Progenitor cell of endocrine pancreas (in vitro differentiated cells): ENCODE data around the gene PINLYP. TPM values are rescaled to one million over a fixed set of nuclear protein-coding genes. Genes with fewer than 3 reads are reported as not detected.

Source experiments
- DNase-seq: peaks from one replicate; pipeline ENCODE4 v3.0.0; 2021; ENCODE audit warnings: low spot score; ENCODE audit not compliant: unreplicated experiment
- H3K27ac Mint-ChIP-seq: 2 replicates; pipeline ENCODE4 v1.8.0; 2021; ENCODE audit warnings: mild to moderate bottlenecking, moderate library complexity, mixed read lengths
- H3K27me3 Mint-ChIP-seq: 2 replicates; pipeline ENCODE4 v1.8.0; 2021; ENCODE audit warnings: mixed read lengths
- H3K36me3 Mint-ChIP-seq: 2 replicates; pipeline ENCODE4 v1.8.0; 2022; ENCODE audit warnings: mixed read lengths; ENCODE audit not compliant: insufficient read depth
- H3K4me1 Mint-ChIP-seq: 2 replicates; pipeline ENCODE4 v1.8.0; 2021; ENCODE audit warnings: low read depth, mixed read lengths
- H3K4me3 Mint-ChIP-seq: 2 replicates; pipeline ENCODE4 v1.8.0; 2021; ENCODE audit warnings: low read depth, mild to moderate bottlenecking, moderate library complexity, mixed read lengths
- H3K9me3 Mint-ChIP-seq: 2 replicates; pipeline ENCODE4 v1.8.0; 2021; ENCODE audit warnings: low read depth, mixed read lengths
- total RNA-seq: library from RNA; stranded (reverse); gene quantifications from 2 replicates; pipeline ENCODE4 v1.2.1, GENCODE V29; 2021
- TF ChIP-seq, protein P1 (sequence below): fragments of 200-600 bp; sonication (generic); IDR thresholded peaks from one replicate; pipeline ENCODE4 v1.5.0; 2021; ENCODE audit warnings: antibody characterized with exemption, mild to moderate bottlenecking; ENCODE audit not compliant: unreplicated experiment

PINLYP gene
- total RNA-seq, 1 donor from 2014 or later: 7.7 TPM

DNA sequence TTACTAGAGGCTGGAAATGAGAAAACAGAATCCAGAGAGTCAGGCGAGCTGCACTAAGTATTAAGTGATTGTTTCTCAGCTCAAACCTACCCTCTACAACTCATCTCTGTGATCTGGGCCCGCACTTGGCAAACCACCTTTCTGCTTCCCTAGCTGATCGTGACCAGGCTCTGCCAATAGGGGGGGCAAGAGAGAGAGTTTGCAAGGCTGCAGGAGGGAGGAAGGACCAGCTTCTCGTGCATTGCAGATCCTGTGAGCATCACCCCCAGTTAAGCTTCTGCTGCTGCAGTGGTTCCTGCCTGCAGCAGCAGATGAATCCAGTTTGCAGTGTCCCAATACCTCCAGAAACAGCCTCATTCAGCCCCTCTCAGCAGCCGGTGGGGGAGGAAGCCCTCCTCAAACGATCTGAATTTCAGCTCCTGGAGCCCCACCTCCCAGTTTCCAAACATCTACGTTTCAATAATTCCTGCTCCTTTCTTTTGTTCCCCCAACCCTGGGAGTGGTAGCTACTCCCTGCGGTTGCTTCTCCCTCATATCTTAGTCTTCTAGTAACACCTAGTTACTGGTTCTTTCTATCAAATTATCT, 20.3 kb upstream of the PINLYP start:
- H3K27me3 Mint-ChIP-seq: no peaks in the 10 kb centered on the region

DNA sequence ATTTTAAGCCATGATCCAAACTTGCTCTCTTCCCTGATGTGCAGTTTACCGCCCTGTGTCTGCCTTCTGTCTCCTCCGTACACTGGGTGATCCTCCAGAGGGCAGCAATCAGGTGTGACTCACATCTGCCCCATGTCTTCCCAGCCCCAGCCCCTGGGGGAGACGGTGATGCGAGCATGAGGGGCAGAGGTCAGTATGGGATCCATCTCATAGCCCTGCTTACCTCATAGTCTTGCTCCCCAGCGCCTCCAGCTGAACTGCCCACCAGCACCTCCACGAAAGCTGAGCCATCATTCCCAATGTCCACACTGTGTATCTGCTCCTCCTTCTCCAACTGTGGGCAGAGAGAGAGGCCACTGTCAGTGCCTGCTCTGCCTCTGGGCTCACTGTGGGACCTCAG, 14.9 kb upstream of the PINLYP start:
- TF ChIP-seq, protein P1, sequence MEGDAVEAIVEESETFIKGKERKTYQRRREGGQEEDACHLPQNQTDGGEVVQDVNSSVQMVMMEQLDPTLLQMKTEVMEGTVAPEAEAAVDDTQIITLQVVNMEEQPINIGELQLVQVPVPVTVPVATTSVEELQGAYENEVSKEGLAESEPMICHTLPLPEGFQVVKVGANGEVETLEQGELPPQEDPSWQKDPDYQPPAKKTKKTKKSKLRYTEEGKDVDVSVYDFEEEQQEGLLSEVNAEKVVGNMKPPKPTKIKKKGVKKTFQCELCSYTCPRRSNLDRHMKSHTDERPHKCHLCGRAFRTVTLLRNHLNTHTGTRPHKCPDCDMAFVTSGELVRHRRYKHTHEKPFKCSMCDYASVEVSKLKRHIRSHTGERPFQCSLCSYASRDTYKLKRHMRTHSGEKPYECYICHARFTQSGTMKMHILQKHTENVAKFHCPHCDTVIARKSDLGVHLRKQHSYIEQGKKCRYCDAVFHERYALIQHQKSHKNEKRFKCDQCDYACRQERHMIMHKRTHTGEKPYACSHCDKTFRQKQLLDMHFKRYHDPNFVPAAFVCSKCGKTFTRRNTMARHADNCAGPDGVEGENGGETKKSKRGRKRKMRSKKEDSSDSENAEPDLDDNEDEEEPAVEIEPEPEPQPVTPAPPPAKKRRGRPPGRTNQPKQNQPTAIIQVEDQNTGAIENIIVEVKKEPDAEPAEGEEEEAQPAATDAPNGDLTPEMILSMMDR: no peak
- no peaks in the 10 kb centered on the region for H3K27me3 Mint-ChIP-seq
- H3K27ac Mint-ChIP-seq: peak overlapping the region; percentile 58
- no peaks in the 10 kb centered on the region for H3K4me1 Mint-ChIP-seq
- peaks cover 18% of the 10 kb centered on the region for H3K36me3 Mint-ChIP-seq
- no peaks in the 10 kb centered on the region for H3K9me3 Mint-ChIP-seq
- H3K4me3 Mint-ChIP-seq: no peak overlapping the region
- no peak for DNase-seq

More for the DNA sequence above, 20.3 kb upstream of the PINLYP start:
- Mint-ChIP-seq H3K9me3 (no peaks in the 10 kb centered on the region), H3K36me3 (peaks cover 17% of the 10 kb centered on the region), H3K27ac (no peak overlapping the region), H3K4me3 (no peak overlapping the region), H3K4me1 (no peaks in the 10 kb centered on the region)
- peak; percentile 65 for DNase-seq
- TF ChIP-seq, protein P1: peak; percentile 71

DNA sequence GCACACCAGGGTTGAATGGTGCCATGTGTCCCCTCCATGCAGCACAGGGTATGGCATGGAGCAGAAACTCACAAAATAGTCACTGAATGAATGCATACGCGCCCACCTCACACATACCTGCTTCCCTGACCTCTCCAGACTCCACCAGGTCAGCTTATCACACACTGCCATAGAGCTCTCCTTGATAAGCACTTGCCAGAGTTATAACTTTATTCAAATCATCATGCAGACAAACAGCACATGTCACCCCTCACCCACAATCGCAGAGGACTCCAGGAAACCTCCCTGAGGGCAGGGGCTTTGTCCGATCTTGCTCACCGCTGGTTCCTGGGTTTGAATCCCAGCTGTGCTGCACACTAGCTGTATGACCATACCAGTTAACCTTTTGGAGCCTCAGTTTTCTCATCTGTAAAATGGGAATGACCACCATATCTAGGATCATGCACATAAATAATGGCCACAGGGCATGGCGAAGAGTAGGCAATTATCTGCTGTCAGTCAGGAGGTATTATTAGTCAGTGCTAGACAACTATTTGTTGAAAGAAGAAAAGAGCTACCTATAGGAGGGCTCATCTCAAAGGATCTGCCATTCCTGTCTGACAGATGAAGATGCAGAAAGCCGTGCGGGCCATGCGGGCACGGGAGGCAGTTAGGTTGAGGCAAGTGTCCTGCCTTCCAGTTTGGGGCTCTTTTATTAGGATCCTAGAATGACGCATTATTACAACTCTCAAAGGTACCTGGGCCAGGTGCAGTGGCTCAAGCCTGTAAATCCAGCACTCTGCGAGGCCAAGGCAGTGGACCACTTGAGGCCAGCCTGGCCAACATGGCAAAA, 14.2 kb upstream of the PINLYP start:
- no peak for DNase-seq
- Mint-ChIP-seq H3K36me3 (peaks cover 18% of the 10 kb centered on the region), H3K27me3 (no peaks in the 10 kb centered on the region), H3K4me1 (no peaks in the 10 kb centered on the region), H3K9me3 (no peaks in the 10 kb centered on the region), H3K27ac (peak overlapping the region; percentile 58), H3K4me3 (no peak overlapping the region)
- TF ChIP-seq, protein P1: no peak

DNA sequence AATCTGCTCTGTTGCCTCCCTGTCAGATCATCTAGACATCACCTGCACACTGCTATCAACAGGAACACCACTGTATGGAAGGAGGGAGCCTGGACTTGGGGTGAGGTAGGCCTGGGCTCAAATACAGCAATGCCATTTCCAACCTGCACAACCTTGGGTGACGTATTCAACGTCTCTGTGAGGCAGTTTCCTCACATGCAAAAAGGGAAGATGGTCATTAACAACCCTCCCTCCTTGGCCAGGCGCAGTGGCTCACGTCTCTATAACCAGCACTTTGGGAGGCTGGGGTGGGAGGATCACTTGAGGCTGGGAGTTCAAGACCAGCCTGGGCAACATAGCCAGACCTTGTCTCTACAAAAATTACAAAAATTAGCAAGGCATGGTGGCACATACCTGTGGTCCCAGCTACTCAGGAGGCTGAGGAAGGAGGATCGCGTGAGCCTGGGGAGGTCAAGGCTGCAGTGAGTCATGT, 13.3 kb upstream of the PINLYP start:
- peaks cover 19% of the 10 kb centered on the region for H3K36me3 Mint-ChIP-seq
- no peaks in the 10 kb centered on the region for H3K4me1 Mint-ChIP-seq
- H3K9me3 Mint-ChIP-seq: no peaks in the 10 kb centered on the region
- H3K27ac Mint-ChIP-seq: no peak overlapping the region
- TF ChIP-seq, protein P1: no peak
- no peaks in the 10 kb centered on the region for H3K27me3 Mint-ChIP-seq
- DNase-seq: no peak
- no peak overlapping the region for H3K4me3 Mint-ChIP-seq

DNA sequence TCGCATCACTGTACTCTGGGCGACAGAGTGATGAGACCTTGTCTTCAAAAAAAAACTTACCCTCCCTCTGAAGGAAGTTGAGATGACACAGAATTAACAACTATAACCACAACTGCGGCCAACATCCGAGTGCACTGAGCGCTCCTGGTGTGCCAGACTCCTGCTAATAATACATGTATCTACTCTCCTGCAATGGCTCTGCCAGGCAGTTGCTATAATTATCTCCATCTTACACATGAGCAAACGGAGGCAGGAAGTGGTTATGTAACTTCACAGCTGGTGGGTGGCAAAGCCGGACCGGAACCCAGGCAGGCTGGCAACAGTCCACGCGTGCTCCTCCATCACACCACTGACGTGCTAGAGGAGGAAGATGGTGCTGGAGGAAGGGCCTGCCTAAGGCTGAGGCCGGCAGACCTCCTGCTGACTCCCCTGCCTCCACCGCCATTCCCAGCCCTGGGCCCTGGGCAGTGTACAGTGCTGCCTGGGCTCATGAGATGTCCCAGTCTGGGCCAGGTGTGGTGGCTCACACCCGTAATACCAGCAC, 12.8 kb upstream of the PINLYP start:
- Mint-ChIP-seq H3K9me3 (no peaks in the 10 kb centered on the region), H3K27me3 (no peaks in the 10 kb centered on the region), H3K27ac (no peak overlapping the region), H3K36me3 (peaks cover 19% of the 10 kb centered on the region), H3K4me1 (no peaks in the 10 kb centered on the region), H3K4me3 (no peak overlapping the region)
- DNase-seq: no peak
- TF ChIP-seq, protein P1: no peak
